Kidney epithelial cell (primary cell): Measurements from ENCODE around the gene SPINDOC. TPM values are rescaled to one million over a fixed set of nuclear protein-coding genes. Genes with fewer than 3 reads are reported as not detected.

Source experiments
- DNase-seq: peaks from one replicate; pipeline ENCODE4 v3.0.0-alpha.2; 2010; ENCODE audit warnings: low read depth
- H3K27me3 ChIP-seq: 2 replicates; pipeline ENCODE4 v1.6.0; 2011; ENCODE audit warnings: low read length; ENCODE audit not compliant: control insufficient read depth, insufficient read depth
- H3K36me3 ChIP-seq: 2 replicates; pipeline ENCODE4 v1.5.1; 2011; ENCODE audit warnings: low read length; ENCODE audit not compliant: control insufficient read depth, insufficient read depth
- H3K4me3 ChIP-seq: 2 replicates; pipeline ENCODE4 v1.5.1; 2011; ENCODE audit warnings: low read depth, mild to moderate bottlenecking, control low read depth, low read length
- total RNA-seq: library from RNA; depleted of rRNA; stranded (reverse); fragments of >200 nt; gene quantifications from 2 replicates; pipeline ENCODE4 v1.2.3, GENCODE V29; 2015
- TF ChIP-seq, protein P1 (sequence below): IDR thresholded peaks from 2 replicates; pipeline ENCODE4 v1.5.1; 2011; ENCODE audit warnings: mild to moderate bottlenecking, moderate library complexity, low read length, control low read depth, inconsistent platforms; ENCODE audit not compliant: insufficient read depth, poor library complexity, severe bottlenecking

SPINDOC gene, protein sequence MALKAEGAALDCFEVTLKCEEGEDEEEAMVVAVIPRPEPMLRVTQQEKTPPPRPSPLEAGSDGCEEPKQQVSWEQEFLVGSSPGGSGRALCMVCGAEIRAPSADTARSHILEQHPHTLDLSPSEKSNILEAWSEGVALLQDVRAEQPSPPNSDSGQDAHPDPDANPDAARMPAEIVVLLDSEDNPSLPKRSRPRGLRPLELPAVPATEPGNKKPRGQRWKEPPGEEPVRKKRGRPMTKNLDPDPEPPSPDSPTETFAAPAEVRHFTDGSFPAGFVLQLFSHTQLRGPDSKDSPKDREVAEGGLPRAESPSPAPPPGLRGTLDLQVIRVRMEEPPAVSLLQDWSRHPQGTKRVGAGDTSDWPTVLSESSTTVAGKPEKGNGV
- 40.5 and 41.4 TPM in 2 replicates for total RNA-seq

DNA sequence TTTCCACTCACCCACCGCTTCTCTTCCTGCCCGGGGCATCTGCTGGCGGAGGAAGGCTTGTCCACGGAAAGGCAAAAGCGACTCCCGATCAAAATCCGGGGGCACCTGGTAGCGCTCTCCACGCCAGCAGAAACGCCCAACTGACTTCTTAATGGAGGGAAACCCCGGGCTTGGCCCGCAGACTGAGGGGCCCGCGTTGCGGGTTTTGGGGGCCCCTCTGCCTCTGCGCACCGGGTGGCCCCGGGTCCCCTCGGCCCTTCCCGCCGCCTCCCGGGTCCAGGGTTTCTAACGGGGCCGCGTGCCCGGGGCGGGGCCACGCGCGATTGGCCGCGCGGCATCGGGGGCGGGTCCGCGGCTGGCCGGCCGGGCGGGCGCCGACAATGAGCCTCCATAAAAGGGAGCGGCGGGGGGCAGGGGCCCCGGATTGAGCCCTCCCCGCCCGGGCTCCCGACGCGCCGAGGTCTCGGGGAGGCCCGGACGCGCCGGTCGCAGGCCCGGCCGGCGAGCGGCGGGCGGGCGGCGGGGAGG is at the start of gene SPINDOC:
Gene SPINDOC (plus strand): TSS at position 422 of the 528 bp plus-strand sequence. CDS start 231 bp downstream, outside the sequence.
- Histone ChIP-seq H3K36me3 (no peaks in the 10 kb centered on the region), H3K27me3 (no peaks in the 10 kb centered on the region), H3K4me3 (peak within 1 kb of the TSS; percentile 57)
- DNase-seq, result no peak
- TF ChIP-seq, protein P1, sequence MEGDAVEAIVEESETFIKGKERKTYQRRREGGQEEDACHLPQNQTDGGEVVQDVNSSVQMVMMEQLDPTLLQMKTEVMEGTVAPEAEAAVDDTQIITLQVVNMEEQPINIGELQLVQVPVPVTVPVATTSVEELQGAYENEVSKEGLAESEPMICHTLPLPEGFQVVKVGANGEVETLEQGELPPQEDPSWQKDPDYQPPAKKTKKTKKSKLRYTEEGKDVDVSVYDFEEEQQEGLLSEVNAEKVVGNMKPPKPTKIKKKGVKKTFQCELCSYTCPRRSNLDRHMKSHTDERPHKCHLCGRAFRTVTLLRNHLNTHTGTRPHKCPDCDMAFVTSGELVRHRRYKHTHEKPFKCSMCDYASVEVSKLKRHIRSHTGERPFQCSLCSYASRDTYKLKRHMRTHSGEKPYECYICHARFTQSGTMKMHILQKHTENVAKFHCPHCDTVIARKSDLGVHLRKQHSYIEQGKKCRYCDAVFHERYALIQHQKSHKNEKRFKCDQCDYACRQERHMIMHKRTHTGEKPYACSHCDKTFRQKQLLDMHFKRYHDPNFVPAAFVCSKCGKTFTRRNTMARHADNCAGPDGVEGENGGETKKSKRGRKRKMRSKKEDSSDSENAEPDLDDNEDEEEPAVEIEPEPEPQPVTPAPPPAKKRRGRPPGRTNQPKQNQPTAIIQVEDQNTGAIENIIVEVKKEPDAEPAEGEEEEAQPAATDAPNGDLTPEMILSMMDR, result no peak

DNA sequence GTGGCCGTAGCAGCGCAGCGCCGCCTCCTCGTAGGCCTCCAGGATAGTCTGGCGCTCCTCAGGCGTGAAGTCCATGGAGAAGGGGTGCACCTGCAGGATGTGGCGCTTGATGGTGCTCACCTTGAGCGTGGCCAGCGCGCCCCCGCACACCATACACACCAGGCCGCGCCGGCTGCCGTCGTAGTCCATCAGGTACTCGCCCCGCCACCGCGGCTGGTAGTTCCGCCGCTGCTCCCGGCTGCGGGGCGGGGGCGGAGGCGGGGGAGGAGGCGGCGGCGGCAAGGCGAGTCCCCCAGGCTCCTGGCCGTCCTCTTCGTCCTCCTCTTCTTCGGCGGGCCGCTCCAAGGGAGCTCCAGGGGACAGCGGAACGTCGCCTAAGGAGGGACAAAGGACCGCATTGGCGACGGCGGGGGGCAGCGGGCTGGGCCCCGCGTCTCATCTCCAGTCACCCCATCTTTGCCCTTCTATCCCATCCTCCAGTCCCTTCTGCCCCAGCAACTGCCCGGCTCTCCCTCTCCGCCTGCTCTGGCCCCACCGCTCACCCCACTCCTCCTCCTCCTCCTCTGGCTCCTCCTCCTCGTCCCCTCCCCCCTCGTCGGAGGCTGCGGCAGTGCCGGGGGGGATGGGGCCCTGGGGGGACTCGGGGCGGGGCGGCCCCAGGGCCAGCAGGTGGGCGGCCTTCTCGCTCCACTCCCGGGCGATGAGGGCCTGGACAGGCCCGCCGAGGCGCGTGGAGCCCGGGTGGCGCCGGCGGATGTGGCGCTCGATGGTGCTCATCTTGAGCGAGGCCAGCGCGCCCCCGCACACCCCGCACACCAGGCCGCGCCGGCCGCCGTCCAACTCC is 49.5 kb upstream of the SPINDOC start:
- Histone ChIP-seq H3K4me3 (no peak overlapping the region), H3K36me3 (no peaks in the 10 kb centered on the region), H3K27me3 (no peaks in the 10 kb centered on the region)
- DNase-seq, result no peak
- TF ChIP-seq, protein P1, result no peak

DNA sequence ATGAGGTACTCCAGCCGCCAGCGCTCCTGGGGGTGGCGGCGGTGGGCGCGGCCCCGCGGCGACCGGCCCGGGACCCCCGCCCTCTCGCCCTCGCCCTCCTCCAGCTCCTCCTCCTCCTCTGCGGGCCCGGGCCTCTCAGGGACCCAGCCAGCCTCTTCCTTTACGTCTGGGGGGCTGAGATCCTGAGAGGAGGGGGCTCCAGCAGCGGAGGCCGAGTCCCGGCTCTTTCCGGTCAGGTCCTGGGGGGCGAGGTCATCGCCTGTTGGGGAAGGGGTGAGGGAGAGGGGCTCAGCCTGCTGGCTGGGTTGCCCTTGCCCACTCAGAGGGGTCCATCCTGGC is 48.9 kb upstream of the SPINDOC start:
- H3K27me3 ChIP-seq, result no peaks in the 10 kb centered on the region
- TF ChIP-seq, protein P1, result no peak
- no peak for DNase-seq
- H3K36me3 ChIP-seq, result no peaks in the 10 kb centered on the region
- H3K4me3 ChIP-seq, result no peak overlapping the region

DNA sequence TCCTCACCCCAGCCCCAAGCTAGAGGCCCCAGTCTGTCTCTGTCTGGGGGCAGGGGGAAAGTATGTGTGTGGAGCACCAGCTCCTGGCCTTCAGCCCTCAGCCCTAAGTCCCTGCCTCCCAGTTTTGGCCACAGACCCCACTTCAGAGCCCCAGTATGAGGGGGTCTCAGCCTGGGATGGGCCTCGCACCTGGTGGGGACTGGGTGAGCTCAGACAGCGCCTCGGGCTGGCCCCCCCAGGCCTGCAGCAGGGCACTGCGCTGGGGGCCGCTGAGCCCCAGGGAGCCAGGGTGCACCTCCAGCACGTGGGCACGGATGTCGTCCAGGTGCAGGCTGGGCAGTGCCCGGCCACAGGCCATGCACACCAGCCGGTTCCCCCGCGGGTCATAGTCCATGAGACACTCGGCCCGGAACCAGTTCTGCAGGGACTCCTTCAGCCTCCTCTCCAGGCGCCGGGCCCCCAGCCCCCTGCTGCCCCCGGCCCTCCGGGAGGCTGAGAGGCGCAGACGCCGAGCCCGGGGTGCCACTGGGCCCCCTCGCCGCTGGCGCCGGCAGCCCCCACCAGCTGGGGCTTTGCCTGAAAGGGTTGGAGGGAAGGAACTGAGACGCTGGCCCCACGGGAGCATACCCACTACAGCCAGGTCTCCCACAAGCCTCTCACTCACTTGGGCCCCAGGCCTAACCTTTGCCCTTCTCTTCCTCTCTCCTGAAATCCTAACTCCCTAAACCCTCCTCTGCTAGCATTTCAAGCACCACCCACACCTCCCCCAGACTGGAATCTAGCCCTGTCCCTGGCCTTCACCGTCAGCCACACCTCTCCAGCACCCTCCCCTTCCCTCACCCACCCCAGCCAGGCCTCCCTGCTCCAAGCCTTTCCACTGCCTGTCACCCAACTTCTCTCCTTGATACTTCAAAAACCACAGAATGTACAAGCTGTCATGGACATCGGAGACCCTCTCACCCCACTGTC is 48.3 kb upstream of the SPINDOC start:
- Histone ChIP-seq H3K27me3 (no peaks in the 10 kb centered on the region), H3K4me3 (no peak overlapping the region), H3K36me3 (no peaks in the 10 kb centered on the region)
- TF ChIP-seq, protein P1, result no peak
- DNase-seq, result no peak

DNA sequence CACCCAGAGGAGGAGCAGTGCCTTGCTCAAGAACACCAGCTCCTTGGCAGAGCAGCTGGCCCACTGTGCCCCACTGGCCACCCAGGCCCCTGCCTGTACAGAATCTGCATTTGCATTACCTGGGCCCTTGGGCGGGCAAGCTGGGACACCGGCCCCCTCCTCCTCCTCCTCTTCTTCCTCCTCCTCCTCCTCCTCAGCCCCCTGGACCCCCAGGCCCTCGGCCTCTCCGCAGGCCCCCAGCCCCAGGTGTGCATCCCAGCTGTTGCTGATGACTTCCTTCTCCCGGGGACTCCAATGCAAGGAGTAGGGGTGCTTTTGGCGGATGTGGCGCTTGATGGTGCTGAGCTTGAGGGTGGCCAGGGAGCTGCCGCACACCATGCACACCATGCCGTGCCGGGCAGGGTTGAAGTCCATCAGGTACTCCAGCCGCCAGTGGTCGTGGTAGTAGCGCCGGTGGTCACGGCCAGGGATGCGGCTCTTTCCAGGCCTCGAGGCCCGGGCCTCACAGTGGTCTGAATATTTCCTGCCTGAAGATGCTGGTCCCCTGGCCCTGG is 47.5 kb upstream of the SPINDOC start:
- H3K27me3 ChIP-seq, result no peaks in the 10 kb centered on the region
- no peaks in the 10 kb centered on the region for H3K36me3 ChIP-seq

More for the DNA sequence above, 47.5 kb upstream of the SPINDOC start:
- H3K4me3 ChIP-seq, result no peak overlapping the region
- no peak for DNase-seq
- TF ChIP-seq, protein P1, result no peak
